Measurements from ENCODE around the gene SYNGAP1.

DNA sequence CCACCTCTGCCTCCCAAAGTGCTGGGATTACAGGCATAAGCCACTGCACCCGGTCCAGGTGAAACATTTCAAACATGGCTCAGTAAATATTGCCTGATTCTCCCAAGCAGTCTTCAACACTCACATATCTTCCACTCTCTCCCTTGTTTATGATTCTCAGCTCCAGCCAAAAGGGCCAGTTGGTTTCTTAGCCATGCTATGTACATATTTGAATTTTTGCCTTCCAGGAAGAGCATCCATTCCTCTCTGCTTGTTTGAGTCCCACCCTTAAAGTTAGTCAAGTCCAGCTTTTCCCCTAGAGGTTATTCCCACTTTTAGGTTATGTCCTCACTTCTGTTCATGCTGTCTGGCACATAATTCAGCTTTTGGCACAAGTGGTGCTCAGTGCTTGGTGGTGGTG lies 22.3 kb upstream of the SYNGAP1 start:
- TF ChIP-seq, protein P1, sequence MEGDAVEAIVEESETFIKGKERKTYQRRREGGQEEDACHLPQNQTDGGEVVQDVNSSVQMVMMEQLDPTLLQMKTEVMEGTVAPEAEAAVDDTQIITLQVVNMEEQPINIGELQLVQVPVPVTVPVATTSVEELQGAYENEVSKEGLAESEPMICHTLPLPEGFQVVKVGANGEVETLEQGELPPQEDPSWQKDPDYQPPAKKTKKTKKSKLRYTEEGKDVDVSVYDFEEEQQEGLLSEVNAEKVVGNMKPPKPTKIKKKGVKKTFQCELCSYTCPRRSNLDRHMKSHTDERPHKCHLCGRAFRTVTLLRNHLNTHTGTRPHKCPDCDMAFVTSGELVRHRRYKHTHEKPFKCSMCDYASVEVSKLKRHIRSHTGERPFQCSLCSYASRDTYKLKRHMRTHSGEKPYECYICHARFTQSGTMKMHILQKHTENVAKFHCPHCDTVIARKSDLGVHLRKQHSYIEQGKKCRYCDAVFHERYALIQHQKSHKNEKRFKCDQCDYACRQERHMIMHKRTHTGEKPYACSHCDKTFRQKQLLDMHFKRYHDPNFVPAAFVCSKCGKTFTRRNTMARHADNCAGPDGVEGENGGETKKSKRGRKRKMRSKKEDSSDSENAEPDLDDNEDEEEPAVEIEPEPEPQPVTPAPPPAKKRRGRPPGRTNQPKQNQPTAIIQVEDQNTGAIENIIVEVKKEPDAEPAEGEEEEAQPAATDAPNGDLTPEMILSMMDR (IDR thresholded peaks at IDR 0.05) = no peak
- no peak for TF ChIP-seq POLR2A (IDR thresholded peaks at IDR 0.05)
